PC-9 (cell line): ENCODE results near the gene CA7.

Experiments
- EZH2 ChIP-seq: fragments of 200-600 bp; sonication (generic); IDR thresholded peaks from 2 replicates; pipeline ENCODE4 v1.8.0; 2017; ENCODE audit warnings: antibody characterized with exemption, low read depth
- TF ChIP-seq, protein P1 (sequence below): fragments of 200-600 bp; sonication (generic); conservative IDR thresholded peaks from 2 replicates; pipeline ENCODE4 v1.6.1; 2017; ENCODE audit warnings: mixed run types, antibody characterized with exemption, mild to moderate bottlenecking, moderate library complexity

DNA sequence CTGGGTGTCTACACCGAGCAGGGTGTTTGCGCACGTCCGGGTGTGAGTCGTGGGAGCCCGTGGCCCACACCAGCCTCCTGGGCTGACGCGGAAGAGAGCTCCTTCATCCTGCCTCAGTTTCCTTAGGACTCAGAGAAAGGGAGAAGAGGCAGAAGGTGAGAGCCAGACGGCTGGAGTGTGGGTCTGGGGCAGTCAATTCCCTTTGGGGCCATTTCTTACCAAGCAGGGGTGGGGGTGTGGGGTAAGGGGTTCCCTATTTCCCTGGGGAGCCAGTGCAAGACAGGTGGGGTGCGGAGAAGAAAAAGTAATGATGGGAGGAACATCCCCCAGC lies 831 bp downstream of the CA7 start:
- TF ChIP-seq, protein P1, sequence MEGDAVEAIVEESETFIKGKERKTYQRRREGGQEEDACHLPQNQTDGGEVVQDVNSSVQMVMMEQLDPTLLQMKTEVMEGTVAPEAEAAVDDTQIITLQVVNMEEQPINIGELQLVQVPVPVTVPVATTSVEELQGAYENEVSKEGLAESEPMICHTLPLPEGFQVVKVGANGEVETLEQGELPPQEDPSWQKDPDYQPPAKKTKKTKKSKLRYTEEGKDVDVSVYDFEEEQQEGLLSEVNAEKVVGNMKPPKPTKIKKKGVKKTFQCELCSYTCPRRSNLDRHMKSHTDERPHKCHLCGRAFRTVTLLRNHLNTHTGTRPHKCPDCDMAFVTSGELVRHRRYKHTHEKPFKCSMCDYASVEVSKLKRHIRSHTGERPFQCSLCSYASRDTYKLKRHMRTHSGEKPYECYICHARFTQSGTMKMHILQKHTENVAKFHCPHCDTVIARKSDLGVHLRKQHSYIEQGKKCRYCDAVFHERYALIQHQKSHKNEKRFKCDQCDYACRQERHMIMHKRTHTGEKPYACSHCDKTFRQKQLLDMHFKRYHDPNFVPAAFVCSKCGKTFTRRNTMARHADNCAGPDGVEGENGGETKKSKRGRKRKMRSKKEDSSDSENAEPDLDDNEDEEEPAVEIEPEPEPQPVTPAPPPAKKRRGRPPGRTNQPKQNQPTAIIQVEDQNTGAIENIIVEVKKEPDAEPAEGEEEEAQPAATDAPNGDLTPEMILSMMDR = no peak
- no peak for TF ChIP-seq EZH2
